Measurements from ENCODE around the gene SNX5.
"Not testable (repeated sequence)": the region's sequence is repeated elsewhere in the genome, so short reads cannot be mapped to it uniquely, and the experiment has no call there.

Gene SNX5

GRCh38 chr20:17963114-17963897 is 5.3 kb downstream of the SNX5 start:
- DNase-seq: no peak

- no peak for DNase-seq
Measured at GRCh38 chr20:17961587-17961940, 7.0 kb downstream of the SNX5 start.

GRCh38 chr20:17960927-17961586 is 7.5 kb downstream of the SNX5 start:
- DNase-seq: no peak

- DNase-seq: not testable (repeated sequence)
Measured at GRCh38 chr20:17960400-17960885, 8.2 kb downstream of the SNX5 start.

- no peak for DNase-seq
Measured at GRCh38 chr20:17959257-17959627, 9.4 kb downstream of the SNX5 start.

- DNase-seq: no peak
Measured at GRCh38 chr20:17958373-17959256, 10.0 kb downstream of the SNX5 start.

GRCh38 chr20:17957505-17958363 is 10.9 kb downstream of the SNX5 start:
- no peak for DNase-seq

- DNase-seq: no peak
Measured at GRCh38 chr20:17956099-17956685, 12.4 kb downstream of the SNX5 start.

GRCh38 chr20:17955302-17955701 is 13.3 kb downstream of the SNX5 start:
- DNase-seq: no peak

GRCh38 chr20:17953935-17954334 is 14.7 kb downstream of the SNX5 start:
- DNase-seq: no peak

- no peak for DNase-seq
Measured at GRCh38 chr20:17952692-17953684, 15.6 kb downstream of the SNX5 start.

GRCh38 chr20:17951323-17951722 is 17.3 kb downstream of the SNX5 start:
- no peak for DNase-seq

GRCh38 chr20:17950670-17951069 is 17.9 kb downstream of the SNX5 start:
- DNase-seq: no peak

GRCh38 chr20:17949899-17950298 is 18.7 kb downstream of the SNX5 start:
- DNase-seq: no peak

- DNase-seq: no peak
Measured at GRCh38 chr20:17948442-17948841, 20.2 kb downstream of the SNX5 start.

- no peak for DNase-seq
Measured at GRCh38 chr20:17947474-17947815, 21.1 kb downstream of the SNX5 start.

GRCh38 chr20:17946572-17947473 is 21.8 kb downstream of the SNX5 start:
- DNase-seq: no peak

GRCh38 chr20:17946040-17946439 is 22.6 kb downstream of the SNX5 start:
- no peak for DNase-seq

GRCh38 chr20:17944854-17945474 is 23.6 kb downstream of the SNX5 start:
- no peak for DNase-seq
